ENCODE measurements around the gene ADGRD1. TPM values are rescaled to one million over a fixed set of nuclear protein-coding genes. Genes with fewer than 3 reads are reported as not detected.
"Not testable (repeated sequence)": the region's sequence is repeated elsewhere in the genome, so short reads cannot be mapped to it uniquely, and the experiment has no call there.

Gene ADGRD1
- total and polyA plus RNA-seq, 3 experiments from 2014 or later: 1.1 to 1.3 TPM; not detected in 1

GRCh38 chr12:130994821-130995375, 41.2 kb downstream of the ADGRD1 start:
- ChIA-PET CTCF (no interaction called here), POLR2A (no interaction called here)
- Histone ChIP-seq H3K27me3 (ENCODE audit: insufficient read depth, low read length, poor library complexity, severe bottlenecking) (no peaks in the 10 kb centered on the region), H3K4me3 (ENCODE audit: low read length) (no peak overlapping the region), H3K27ac (ENCODE audit: low read depth, low read length) (no peak overlapping the region), H3K9me3 (ENCODE audit: low read length) (no peaks in the 10 kb centered on the region), H3K4me1 (ENCODE audit: insufficient read depth, low read length) (no peaks in the 10 kb centered on the region), H3K36me3 (ENCODE audit: insufficient read depth, low read length) (no peaks in the 10 kb centered on the region)
- Mint-ChIP-seq H3K36me3 (peaks cover 0 to 5% (median 0%) of the 10 kb centered on the region in 3 donors), H3K9me3 (no peaks in the 10 kb centered on the region), H3K27me3 (peaks cover 9 to 28% of the 10 kb centered on the region in 2 donors), H3K27ac (peak overlapping the region in 1 of 8 donors; percentile 6), H3K4me1 (peaks cover 0 to 3% (median 0%) of the 10 kb centered on the region in 3 donors), H3K4me3 (no peak overlapping the region)
- DNase-seq: peak in 1 of 5 donors; percentile 33

DNA sequence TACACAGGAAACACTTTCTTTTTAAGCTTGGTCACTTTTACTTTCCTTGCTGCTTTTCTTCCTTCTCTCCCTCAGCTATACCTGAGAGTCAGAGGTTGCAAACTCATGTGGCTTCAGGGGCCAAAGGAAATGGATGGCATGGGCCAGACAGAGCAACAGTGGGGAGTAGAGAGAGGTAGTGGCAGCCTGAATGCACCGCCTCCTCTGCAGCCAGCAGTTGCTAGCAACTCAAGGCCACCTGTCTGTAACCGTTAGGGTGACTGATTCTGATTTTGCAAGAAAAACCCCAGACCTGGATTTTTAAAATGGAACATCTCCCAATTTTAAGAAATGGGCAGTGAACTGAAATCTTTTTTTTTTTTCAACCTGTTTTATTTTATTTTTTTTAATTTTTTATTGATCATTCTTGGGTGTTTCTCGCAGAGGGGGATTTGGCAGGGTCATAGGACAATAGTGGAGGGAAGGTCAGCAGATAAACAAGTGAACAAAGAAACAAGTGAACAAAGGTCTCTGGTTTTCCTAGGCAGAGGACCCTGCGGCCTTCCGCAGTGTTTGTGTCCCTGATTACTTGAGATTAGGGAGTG, 41.8 kb downstream of the ADGRD1 start:
- POLR2A ChIA-PET; H3K27me3 ChIP-seq (ENCODE audit: insufficient read depth, low read length, poor library complexity, severe bottlenecking); CTCF ChIA-PET; H3K4me3 ChIP-seq (ENCODE audit: low read length); H3K36me3 Mint-ChIP-seq; H3K4me1 ChIP-seq (ENCODE audit: insufficient read depth, low read length); H3K9me3 ChIP-seq (ENCODE audit: low read length); H3K27ac ChIP-seq (ENCODE audit: low read depth, low read length); H3K4me3 Mint-ChIP-seq; H3K4me1 Mint-ChIP-seq; H3K9me3 Mint-ChIP-seq; H3K36me3 ChIP-seq (ENCODE audit: insufficient read depth, low read length): not testable (repeated sequence)
- H3K27ac Mint-ChIP-seq: peak overlapping the region in 1 of 8 donors; percentile 6
- peak in 1 of 5 donors; percentile 14 for DNase-seq
- H3K27me3 Mint-ChIP-seq: peaks cover 7 to 23% of the 10 kb centered on the region in 2 donors

DNA sequence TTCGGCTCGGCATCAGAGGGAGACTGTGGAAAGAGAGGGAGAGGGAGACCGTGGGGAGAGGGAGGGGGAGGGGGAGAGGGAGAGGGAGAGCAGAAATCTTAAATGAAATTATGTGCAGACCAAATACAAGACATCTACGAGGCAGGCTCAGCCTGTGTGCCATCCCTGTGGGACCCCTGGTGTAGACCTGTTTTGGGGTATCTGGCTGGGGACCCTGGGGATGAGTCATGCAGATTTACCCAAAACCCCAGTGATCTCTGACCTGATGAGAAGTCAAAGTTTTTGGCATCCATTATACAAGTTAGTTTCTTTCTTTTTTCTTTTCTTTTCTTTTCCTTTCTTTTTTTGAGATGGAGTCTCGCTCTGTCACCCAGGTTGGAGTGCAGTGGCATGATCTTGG, 44.4 kb downstream of the ADGRD1 start:
- no peak overlapping the region for H3K27ac ChIP-seq (ENCODE audit: low read depth, low read length)
- Mint-ChIP-seq H3K4me3 (no peak overlapping the region), H3K27me3 (peaks cover 0 to 4% of the 10 kb centered on the region in 2 donors), H3K36me3 (peaks cover 0 to 5% (median 0%) of the 10 kb centered on the region in 3 donors), H3K9me3 (no peaks in the 10 kb centered on the region), H3K4me1 (no peaks in the 10 kb centered on the region), H3K27ac (no peak overlapping the region)
- no peaks in the 10 kb centered on the region for H3K36me3 ChIP-seq (ENCODE audit: insufficient read depth, low read length)
- POLR2A ChIA-PET: no interaction called here
- no peaks in the 10 kb centered on the region for H3K27me3 ChIP-seq (ENCODE audit: insufficient read depth, low read length, poor library complexity, severe bottlenecking)
- H3K4me3 ChIP-seq (ENCODE audit: low read length): no peak overlapping the region
- no peaks in the 10 kb centered on the region for H3K4me1 ChIP-seq (ENCODE audit: insufficient read depth, low read length)
- H3K9me3 ChIP-seq (ENCODE audit: low read length): no peaks in the 10 kb centered on the region
- CTCF ChIA-PET: no interaction called here
- DNase-seq: no peak

DNA sequence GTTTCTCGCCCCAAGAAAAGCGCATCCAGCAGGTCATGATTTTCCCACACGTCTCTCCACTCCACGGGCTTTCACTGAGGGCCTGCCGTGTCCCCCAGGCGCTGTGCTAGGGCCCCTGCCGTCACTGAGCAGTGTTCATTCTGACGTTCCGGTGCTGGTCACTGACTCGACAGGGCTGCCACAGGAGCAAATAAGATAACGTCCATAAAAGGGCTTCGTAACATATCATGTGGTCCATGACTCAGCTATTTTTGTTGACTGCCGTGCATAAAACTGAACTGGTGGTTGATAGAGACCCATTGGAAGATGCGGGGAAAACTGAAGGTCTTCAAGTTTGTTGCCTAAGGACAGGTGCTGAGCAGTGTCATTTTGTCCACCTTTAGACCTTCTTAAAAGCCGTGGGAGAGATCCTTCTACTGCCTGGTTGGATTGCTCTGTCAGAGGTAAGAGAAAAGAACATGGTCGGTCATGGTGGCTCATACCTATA, 46.3 kb downstream of the ADGRD1 start:
- H3K36me3 ChIP-seq (ENCODE audit: insufficient read depth, low read length): no peaks in the 10 kb centered on the region
- POLR2A ChIA-PET: interaction anchor here (0.6 kb wide), 1 partner anchor 139 kb away, joined by 3 read pairs; no protein-coding TSS in a partner anchor
- peak overlapping the region in 1 of 8 donors; percentile 72 for H3K27ac Mint-ChIP-seq
- H3K27me3 ChIP-seq (ENCODE audit: insufficient read depth, low read length, poor library complexity, severe bottlenecking): no peaks in the 10 kb centered on the region
- H3K9me3 ChIP-seq (ENCODE audit: low read length): no peaks in the 10 kb centered on the region
- H3K4me3 ChIP-seq (ENCODE audit: low read length): no peak overlapping the region
- no peak overlapping the region for H3K27ac ChIP-seq (ENCODE audit: low read depth, low read length)
- H3K9me3 Mint-ChIP-seq: no peaks in the 10 kb centered on the region
- no peak overlapping the region for H3K4me3 Mint-ChIP-seq
- H3K27me3 Mint-ChIP-seq: peaks cover 3% of the 10 kb centered on the region in 2 donors
- H3K4me1 ChIP-seq (ENCODE audit: insufficient read depth, low read length): no peaks in the 10 kb centered on the region
- peaks cover 0 to 5% (median 0%) of the 10 kb centered on the region in 3 donors for H3K36me3 Mint-ChIP-seq
- peak in 1 of 5 donors; percentile 40 for DNase-seq
- CTCF ChIA-PET: no interaction called here
- no peaks in the 10 kb centered on the region for H3K4me1 Mint-ChIP-seq

- Mint-ChIP-seq H3K4me3 (no peak overlapping the region), H3K4me1 (no peaks in the 10 kb centered on the region), H3K9me3 (no peaks in the 10 kb centered on the region), H3K27me3 (peaks cover 5 to 7% of the 10 kb centered on the region in 2 donors), H3K36me3 (peaks cover 0 to 5% (median 0%) of the 10 kb centered on the region in 3 donors), H3K27ac (no peak overlapping the region)
- Histone ChIP-seq H3K27me3 (ENCODE audit: insufficient read depth, low read length, poor library complexity, severe bottlenecking) (no peaks in the 10 kb centered on the region), H3K27ac (ENCODE audit: low read depth, low read length) (no peak overlapping the region), H3K4me3 (ENCODE audit: low read length) (no peak overlapping the region), H3K9me3 (ENCODE audit: low read length) (no peaks in the 10 kb centered on the region), H3K4me1 (ENCODE audit: insufficient read depth, low read length) (no peaks in the 10 kb centered on the region), H3K36me3 (ENCODE audit: insufficient read depth, low read length) (no peaks in the 10 kb centered on the region)
- POLR2A ChIA-PET: no interaction called here
- no peak for DNase-seq
- CTCF ChIA-PET: no interaction called here
Observed at GRCh38 chr12:131001493-131001892, 47.8 kb downstream of the ADGRD1 start.

DNA sequence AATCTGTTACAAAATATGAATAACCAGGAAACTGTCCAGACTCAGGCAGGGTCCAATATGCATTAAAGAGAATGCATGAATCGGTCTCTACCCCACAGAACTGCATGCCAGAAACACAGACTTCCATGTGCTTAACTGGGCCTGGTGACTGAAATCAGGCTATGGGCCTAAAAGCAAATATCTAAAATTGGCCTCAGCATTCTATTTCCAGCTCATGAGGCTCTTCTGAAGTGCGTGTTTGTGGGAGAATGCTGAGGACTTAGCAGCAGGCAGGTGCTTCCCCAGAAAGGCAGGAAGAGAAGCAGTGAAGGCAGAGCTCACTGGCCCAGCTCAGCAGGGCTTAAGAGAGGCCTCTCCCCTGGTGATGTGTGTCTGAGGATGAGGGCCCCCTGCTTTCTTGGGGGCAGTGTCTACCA, 48.5 kb downstream of the ADGRD1 start:
- peaks cover 5 to 7% of the 10 kb centered on the region in 2 donors for H3K27me3 Mint-ChIP-seq
- Histone ChIP-seq H3K36me3 (ENCODE audit: insufficient read depth, low read length) (no peaks in the 10 kb centered on the region), H3K9me3 (ENCODE audit: low read length) (no peaks in the 10 kb centered on the region), H3K27me3 (ENCODE audit: insufficient read depth, low read length, poor library complexity, severe bottlenecking) (no peaks in the 10 kb centered on the region), H3K27ac (ENCODE audit: low read depth, low read length) (no peak overlapping the region), H3K4me1 (ENCODE audit: insufficient read depth, low read length) (no peaks in the 10 kb centered on the region), H3K4me3 (ENCODE audit: low read length) (no peak overlapping the region)
- H3K36me3 Mint-ChIP-seq: peaks cover 0 to 5% (median 0%) of the 10 kb centered on the region in 3 donors
- ChIA-PET POLR2A (no interaction called here), CTCF (no interaction called here)
- H3K27ac Mint-ChIP-seq: no peak overlapping the region
- DNase-seq: peak in 1 of 5 donors; percentile 8
- no peaks in the 10 kb centered on the region for H3K4me1 Mint-ChIP-seq
- H3K9me3 Mint-ChIP-seq: no peaks in the 10 kb centered on the region
- no peak overlapping the region for H3K4me3 Mint-ChIP-seq

- Mint-ChIP-seq H3K4me3 (no peak overlapping the region), H3K27me3 (peaks cover 5 to 7% of the 10 kb centered on the region in 2 donors), H3K27ac (no peak overlapping the region), H3K4me1 (no peaks in the 10 kb centered on the region), H3K9me3 (no peaks in the 10 kb centered on the region), H3K36me3 (peaks cover 0 to 5% (median 0%) of the 10 kb centered on the region in 3 donors)
- CTCF ChIA-PET: no interaction called here
- POLR2A ChIA-PET: no interaction called here
- Histone ChIP-seq H3K27me3 (ENCODE audit: insufficient read depth, low read length, poor library complexity, severe bottlenecking) (no peaks in the 10 kb centered on the region), H3K27ac (ENCODE audit: low read depth, low read length) (no peak overlapping the region), H3K9me3 (ENCODE audit: low read length) (no peaks in the 10 kb centered on the region), H3K4me1 (ENCODE audit: insufficient read depth, low read length) (no peaks in the 10 kb centered on the region), H3K36me3 (ENCODE audit: insufficient read depth, low read length) (no peaks in the 10 kb centered on the region), H3K4me3 (ENCODE audit: low read length) (no peak overlapping the region)
- DNase-seq: peak in 1 of 5 donors; percentile 18
Observed at GRCh38 chr12:131003036-131003715, 49.5 kb downstream of the ADGRD1 start.

- Histone ChIP-seq H3K27ac (ENCODE audit: low read depth, low read length) (no peak overlapping the region), H3K4me1 (ENCODE audit: insufficient read depth, low read length) (no peaks in the 10 kb centered on the region), H3K36me3 (ENCODE audit: insufficient read depth, low read length) (no peaks in the 10 kb centered on the region), H3K27me3 (ENCODE audit: insufficient read depth, low read length, poor library complexity, severe bottlenecking) (no peaks in the 10 kb centered on the region), H3K4me3 (ENCODE audit: low read length) (no peak overlapping the region), H3K9me3 (ENCODE audit: low read length) (no peaks in the 10 kb centered on the region)
- peaks cover 0 to 5% (median 0%) of the 10 kb centered on the region in 3 donors for H3K36me3 Mint-ChIP-seq
- peak overlapping the region in 2 of 7 donors; percentile 59 to 68 for H3K4me3 Mint-ChIP-seq
- H3K27me3 Mint-ChIP-seq: peaks cover 5 to 7% of the 10 kb centered on the region in 2 donors
- no peaks in the 10 kb centered on the region for H3K4me1 Mint-ChIP-seq
- ChIA-PET CTCF (no interaction called here), POLR2A (no interaction called here)
- H3K9me3 Mint-ChIP-seq: no peaks in the 10 kb centered on the region
- DNase-seq: peak in 1 of 5 donors; percentile 20
- no peak overlapping the region for H3K27ac Mint-ChIP-seq
Observed at GRCh38 chr12:131003716-131004045, 50.0 kb downstream of the ADGRD1 start.

Data from CD8-positive, alpha-beta memory T cell (primary cell).